Measurements from ENCODE around the gene ELOVL6. TPM values are rescaled to one million over a fixed set of nuclear protein-coding genes. Genes with fewer than 3 reads are reported as not detected.

The ELOVL6 gene
- total and polyA plus RNA-seq, 10 of the 15 experiments (the other 5 are each of a cell fraction or from before 2014, with no cell fraction given) = 3.9 to 33.5 (median 8.1) TPM

GRCh38 chr4:110184140-110184790, 14.2 kb downstream of the ELOVL6 start (continued):
- TF ChIP-seq SPI1 (IDR thresholded peaks at IDR 0.05; ENCODE audit: borderline replicate concordance, insufficient read depth, low read depth, low read length) = peak; percentile 49; the same call in 1 of the 2 replicates
- no peak for TF ChIP-seq CHD2 (IDR thresholded peaks at IDR 0.05; ENCODE audit: borderline replicate concordance, low read depth, low read length)
- no peak for TF ChIP-seq NFYA (IDR thresholded peaks at IDR 0.05; ENCODE audit: borderline replicate concordance, low read depth, low read length)
- no peak for TF ChIP-seq YY1 (IDR thresholded peaks at IDR 0.05; ENCODE audit: low read depth, low read length)
- 0 out of 2 replicates have a peak, but pooled peaks have one; percentile 28 for TF ChIP-seq IKZF1 (conservative IDR thresholded peaks at IDR 0.05)
- 0 out of 2 replicates have a peak, but pooled peaks have one; percentile 8 for TF ChIP-seq RUNX3 (IDR thresholded peaks at IDR 0.05; ENCODE audit: low read length)
- no peak for TF ChIP-seq CBX3 (IDR thresholded peaks at IDR 0.05; ENCODE audit: borderline replicate concordance, low read depth)
- no peak for TF ChIP-seq SMAD1 (IDR thresholded peaks at IDR 0.05; ENCODE audit: low read depth, partially characterized antibody)
- TF ChIP-seq PML (IDR thresholded peaks at IDR 0.05; ENCODE audit: low read length) = no peak
- TF ChIP-seq FOXK2 (IDR thresholded peaks at IDR 0.05) = no peak
- no peak for TF ChIP-seq RAD21 (IDR thresholded peaks at IDR 0.05; ENCODE audit: insufficient read depth, low read depth, low read length)
- TF ChIP-seq, protein P1, sequence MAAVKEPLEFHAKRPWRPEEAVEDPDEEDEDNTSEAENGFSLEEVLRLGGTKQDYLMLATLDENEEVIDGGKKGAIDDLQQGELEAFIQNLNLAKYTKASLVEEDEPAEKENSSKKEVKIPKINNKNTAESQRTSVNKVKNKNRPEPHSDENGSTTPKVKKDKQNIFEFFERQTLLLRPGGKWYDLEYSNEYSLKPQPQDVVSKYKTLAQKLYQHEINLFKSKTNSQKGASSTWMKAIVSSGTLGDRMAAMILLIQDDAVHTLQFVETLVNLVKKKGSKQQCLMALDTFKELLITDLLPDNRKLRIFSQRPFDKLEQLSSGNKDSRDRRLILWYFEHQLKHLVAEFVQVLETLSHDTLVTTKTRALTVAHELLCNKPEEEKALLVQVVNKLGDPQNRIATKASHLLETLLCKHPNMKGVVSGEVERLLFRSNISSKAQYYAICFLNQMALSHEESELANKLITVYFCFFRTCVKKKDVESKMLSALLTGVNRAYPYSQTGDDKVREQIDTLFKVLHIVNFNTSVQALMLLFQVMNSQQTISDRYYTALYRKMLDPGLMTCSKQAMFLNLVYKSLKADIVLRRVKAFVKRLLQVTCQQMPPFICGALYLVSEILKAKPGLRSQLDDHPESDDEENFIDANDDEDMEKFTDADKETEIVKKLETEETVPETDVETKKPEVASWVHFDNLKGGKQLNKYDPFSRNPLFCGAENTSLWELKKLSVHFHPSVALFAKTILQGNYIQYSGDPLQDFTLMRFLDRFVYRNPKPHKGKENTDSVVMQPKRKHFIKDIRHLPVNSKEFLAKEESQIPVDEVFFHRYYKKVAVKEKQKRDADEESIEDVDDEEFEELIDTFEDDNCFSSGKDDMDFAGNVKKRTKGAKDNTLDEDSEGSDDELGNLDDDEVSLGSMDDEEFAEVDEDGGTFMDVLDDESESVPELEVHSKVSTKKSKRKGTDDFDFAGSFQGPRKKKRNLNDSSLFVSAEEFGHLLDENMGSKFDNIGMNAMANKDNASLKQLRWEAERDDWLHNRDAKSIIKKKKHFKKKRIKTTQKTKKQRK (IDR thresholded peaks at IDR 0.05; ENCODE audit: low read depth, low read length) = no peak
- TF ChIP-seq HCFC1 (IDR thresholded peaks at IDR 0.05; ENCODE audit: low read length) = no peak
- no peak for TF ChIP-seq BRCA1 (IDR thresholded peaks at IDR 0.05; ENCODE audit: low read depth, low read length)
- TF ChIP-seq RELA (IDR thresholded peaks at IDR 0.05; ENCODE audit: borderline replicate concordance, partially characterized antibody) = no peak
- TF ChIP-seq SMC3 (IDR thresholded peaks at IDR 0.05; ENCODE audit: borderline replicate concordance, low read length) = no peak
- TF ChIP-seq IKZF2 (IDR thresholded peaks at IDR 0.05) = peak; percentile 42 to 46; a peak in 2 of 4 replicates
- no peak for TF ChIP-seq BHLHE40 (IDR thresholded peaks at IDR 0.05; ENCODE audit: borderline replicate concordance in 1 of 2, low read depth in 2 of 2, low read length in 1 of 2)
